ENCODE results near the gene ADAMTSL5.
"Not testable (repeated sequence)": the region's sequence is repeated elsewhere in the genome, so short reads cannot be mapped to it uniquely, and the experiment has no call there.

Gene ADAMTSL5, protein sequence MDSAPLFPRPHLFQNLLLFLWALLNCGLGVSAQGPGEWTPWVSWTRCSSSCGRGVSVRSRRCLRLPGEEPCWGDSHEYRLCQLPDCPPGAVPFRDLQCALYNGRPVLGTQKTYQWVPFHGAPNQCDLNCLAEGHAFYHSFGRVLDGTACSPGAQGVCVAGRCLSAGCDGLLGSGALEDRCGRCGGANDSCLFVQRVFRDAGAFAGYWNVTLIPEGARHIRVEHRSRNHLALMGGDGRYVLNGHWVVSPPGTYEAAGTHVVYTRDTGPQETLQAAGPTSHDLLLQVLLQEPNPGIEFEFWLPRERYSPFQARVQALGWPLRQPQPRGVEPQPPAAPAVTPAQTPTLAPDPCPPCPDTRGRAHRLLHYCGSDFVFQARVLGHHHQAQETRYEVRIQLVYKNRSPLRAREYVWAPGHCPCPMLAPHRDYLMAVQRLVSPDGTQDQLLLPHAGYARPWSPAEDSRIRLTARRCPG

DNA sequence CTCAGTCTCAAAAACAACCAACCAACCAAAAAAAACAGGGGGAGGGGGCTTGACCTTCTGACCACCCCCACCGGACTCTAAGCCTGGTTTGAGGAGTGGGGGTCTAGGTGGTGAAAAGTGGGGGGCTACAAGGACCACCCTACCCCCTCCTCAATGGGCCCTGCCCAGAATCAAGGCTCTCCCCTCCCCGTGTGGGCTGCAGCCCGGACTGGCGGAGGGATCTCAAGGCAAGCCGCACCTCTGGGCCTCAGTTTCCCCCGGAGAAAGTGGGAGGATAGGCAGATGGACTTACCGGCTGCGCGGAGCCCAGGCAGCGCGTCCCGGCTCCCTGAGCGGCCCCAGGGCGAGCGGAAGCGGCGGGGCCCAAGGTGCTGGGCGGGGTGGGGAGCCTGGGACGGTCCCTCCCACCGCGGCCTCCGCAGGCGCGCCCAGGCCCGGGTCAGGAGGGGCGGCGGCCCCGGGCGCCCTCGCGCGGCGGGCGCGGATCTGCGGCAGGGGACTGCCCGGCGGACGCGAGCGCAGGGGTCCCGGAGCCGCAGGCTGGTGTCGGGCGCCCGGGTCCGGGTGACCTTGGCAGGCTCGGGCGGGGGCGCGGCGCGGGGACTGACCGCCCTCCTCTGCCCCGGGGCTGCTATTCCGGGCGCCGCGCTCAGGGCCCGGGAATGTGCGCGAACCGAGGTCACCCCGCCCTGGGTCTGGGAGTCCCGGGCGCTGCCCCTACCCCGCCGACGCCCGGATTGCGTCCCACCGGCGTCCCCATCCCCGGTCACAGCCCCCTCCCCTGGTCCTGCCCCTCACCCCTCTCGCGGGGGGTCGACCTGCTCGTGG, at the start of gene ADAMTSL5:
TSS of gene ADAMTSL5 (minus strand) at position 349 of the 828 bp plus-strand sequence. CDS start 2,076 bp downstream, outside the sequence.
- peak within 1 kb of the TSS; percentile 15 to 46 (median 40) for H3K4me3 ChIP-seq
- peak within 1 kb of the TSS in 9 of 21 experiments; percentile 19 to 80 (median 50) for H3K27ac ChIP-seq

DNA sequence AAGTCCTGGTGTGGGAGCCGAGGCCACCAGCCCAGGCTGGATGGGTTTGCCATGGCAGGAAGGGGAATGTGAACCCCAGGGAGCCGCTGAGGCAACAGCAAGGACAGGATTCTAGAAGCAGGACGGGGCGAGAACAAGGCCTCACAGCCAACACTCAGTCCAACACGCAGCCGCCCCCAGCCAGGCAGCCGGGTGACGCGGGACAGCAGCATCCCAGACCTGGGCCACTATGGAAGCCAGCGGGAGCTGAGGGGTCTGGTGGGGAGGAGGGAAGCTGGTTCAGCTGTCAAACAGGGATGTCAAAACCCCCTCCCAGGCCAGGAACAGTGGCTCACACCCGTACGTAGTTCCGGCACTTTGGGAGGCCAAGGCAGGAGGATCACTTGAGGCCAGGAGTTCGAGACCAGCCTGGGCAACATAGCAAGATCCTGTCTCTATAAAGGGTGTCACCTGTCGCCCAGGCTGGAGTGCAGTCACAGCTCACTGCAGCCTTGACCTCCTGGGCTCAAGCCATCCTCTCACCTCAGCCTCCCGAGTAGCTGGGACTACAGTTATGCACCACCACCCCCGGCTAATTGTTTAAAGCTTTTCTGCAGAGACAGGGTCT, 48.5 kb upstream of the ADAMTSL5 start:
- no peak overlapping the region for H3K27ac ChIP-seq
- no peak overlapping the region for H3K4me3 ChIP-seq

DNA sequence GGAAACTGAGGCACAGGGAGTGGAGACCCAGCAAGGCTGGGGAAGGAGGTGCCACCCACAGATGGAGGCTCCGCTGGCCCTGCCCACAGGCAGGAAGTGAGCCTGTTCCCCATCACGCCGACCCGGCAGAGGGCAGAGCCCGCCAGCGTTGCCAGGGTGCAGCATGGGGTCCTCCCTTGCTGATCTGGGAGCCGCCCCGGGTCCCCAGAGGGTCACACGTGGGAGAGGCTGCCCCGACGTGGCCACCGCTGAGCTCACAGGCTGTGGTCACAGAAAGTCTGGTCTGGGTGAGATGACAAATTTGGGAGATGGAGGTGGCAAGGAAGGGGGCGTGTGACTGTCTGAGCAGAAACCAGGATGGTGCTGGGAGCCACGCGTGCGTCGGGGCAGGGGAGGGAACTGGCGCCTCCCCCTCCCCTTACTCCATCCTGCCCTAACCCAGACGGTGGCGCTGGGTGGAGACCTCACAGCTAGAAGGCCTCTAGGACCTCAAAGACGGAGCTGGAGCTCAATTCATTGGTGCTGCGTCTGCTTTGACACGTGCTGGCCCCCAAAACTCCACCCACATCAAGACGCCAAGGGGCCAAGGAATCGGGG, 47.6 kb upstream of the ADAMTSL5 start:
- H3K4me3 ChIP-seq = no peak overlapping the region
- no peak overlapping the region for H3K27ac ChIP-seq

DNA sequence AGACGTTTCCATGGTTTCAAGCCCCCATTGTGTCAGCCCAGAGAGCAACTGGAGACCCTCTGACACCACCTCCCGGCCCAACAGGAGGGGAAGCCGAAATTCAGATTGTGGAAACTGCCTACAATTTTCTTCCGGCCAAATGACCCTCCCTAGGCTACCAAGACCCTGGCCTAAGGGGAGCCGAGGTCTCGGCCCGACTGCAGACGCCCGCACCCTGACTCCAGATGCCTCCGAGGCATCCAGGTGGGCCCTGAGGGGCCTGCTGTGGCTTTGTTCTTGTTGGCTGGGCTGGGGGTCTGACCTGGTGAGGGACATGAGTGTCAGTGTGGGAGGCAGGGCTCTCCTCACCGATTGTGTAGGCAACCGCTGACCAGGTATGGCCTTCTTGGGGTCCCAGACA, 45.7 kb upstream of the ADAMTSL5 start:
- no peak overlapping the region for H3K4me3 ChIP-seq
- H3K27ac ChIP-seq = no peak overlapping the region

DNA sequence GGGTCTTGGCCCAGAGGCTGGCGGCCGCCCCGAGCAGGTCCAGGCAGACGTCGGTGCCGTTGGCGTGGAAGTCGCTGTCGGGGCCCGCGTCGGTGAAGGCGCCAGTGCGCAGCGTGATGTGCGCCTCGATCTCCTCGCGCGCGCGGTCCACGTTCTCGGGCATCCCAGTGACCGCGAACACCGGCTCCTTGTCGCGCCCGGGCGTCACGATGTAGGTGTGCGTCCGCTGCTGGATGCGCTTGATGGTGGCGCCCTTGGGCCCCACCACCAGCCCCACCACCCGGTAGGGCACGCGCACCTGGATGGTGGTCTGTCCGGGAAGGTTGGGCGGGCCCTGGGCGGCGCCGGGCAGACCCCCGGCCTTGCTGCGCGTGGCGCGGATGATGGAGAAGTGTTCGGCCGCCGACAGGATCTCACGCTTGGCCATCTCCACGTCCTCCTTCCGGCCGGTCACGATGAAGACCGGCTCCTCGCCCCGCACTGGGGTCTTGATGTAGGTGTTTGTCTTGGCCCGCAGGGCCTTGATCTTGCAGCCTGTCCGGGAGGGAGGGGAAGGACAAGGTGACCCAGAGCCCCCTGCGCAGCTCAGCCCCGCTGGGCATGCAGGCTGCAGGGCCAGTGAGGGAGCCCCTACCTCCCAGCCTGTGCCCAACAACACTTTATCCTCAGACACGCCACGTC, 43.7 kb upstream of the ADAMTSL5 start:
- H3K4me3 ChIP-seq = no peak overlapping the region
- H3K27ac ChIP-seq = no peak overlapping the region

DNA sequence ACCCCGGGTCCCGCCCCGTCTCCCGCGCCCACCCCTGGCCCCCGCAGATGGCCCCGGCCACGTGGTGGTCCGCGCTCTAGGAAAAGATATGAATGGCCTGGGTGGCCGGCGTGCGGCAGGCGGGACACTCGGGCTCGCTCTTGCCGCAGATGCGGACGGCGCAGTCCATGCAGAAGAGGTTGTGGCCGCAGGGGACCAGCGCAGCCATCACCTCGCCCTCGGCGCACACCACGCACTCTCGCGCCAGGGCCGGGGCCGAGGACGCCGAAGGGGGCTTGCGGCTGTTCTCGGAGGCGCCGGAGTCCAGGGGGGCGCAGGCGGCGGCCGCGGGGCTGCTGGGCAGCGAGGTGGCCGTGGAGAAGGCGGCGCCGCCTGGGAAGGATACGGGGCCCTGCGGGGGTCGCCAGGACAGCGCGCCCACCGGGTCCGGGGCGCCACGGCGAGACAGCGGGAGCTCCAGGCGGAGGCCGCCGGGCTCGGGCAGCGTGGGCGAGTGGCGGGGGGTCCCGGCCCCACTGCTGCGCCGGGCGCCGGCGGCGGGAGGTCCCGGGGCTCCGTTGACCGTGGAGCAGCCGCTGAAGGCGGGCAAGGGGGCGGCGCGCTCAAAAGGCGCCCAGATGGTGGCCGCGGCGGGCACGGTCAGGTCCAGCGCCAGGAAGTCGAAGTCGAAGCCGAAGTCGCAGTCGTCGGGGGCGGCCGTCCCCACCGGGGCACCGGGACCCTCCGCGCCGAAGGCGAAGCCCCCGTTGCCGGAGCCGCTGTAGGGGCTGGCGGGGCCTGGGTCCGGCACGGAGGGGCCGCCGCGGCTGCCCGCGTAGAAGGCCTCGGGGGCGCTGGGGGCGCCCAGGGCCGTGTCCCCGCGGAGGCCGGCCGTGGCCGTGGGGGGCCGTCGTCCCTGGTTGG, 42.9 kb upstream of the ADAMTSL5 start:
- Histone ChIP-seq H3K27ac (no peak overlapping the region), H3K4me3 (no peak overlapping the region)

DNA sequence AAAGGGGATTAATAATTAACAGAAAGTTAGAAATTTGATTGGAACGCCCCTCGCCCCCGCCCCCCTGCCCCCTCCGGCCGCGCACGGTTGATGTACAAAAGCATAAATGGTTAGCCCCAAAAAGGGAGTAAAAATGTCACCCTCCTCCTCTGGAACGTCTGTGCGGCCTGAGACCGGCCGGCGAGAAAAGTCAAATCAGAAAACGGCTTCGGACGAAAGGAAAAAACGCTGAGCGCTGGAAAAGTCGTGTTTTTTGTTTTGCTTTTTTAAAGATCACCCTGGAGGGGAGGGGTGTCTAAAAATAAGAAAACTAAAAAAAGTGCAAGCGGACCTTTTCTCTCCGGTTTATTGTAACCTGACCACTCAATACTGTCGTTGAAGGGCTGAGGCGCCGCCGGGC, 42.1 kb upstream of the ADAMTSL5 start:
- Histone ChIP-seq H3K4me3 (no peak overlapping the region), H3K27ac (no peak overlapping the region)

DNA sequence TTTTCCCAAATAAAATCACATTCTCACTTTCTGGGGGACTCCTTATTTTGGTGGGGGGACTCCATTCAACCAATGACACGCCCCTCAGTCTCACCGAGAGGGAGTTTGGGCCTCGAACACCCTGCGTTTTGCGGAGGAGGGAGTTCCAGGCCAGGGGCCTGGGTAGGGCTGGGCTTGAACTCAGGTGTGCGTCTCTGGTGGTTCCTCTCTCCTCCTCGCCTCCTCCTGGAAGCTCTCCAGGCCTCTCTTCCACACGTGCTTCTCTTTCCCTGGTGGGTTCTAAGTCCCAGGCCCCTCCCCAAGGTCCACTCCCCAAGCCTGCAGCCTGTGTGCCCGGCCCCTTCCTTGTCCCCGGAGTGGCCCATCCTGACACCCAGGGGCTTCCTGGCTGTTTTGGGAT, 40.6 kb upstream of the ADAMTSL5 start:
- Histone ChIP-seq H3K27ac (no peak overlapping the region), H3K4me3 (no peak overlapping the region)

DNA sequence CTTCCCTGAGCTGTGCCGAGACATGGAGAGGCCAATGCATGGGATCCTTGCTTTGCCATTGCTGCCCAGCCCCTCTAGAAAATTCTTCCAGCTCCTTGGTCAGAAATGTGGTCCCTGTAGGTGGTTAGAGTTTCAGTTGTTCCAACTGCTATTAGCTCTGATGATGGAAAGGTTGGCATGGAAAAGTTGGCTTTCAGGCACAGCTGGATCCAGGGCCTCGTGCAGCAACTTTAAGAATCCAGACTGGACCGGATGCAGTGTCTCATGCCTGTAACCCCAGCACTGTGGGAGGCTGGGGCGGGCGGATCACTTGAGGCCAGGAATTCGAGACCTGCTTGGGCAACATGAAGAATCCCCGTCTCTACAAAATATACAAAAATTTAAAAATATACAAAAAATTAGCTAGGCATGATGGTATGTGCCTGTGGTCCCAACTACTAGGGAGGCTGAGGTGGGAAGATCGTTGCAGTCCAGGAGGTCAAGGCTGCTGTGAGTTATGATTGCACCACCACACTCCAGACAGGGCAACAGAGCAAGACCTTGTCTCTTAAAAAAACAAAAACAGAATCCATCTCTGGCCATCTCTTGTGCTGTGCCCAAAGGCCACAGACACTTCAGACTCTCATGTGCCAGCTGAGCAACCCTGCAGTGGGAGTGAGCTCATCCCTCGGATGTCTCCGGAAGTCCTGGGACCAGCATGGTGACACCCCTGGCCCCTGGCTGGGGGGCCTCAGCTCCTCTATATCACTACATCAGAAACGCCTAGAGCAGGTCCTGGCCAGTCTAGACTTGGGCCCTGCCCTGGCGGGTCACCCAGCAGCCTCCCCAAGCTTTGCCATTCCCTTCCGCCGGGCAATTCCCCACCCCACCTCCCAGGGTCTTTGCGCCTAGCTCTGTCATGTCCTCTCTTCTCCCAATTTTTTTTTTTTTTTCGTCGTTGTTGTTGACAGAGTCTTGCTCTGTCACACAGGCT, 38.5 kb upstream of the ADAMTSL5 start:
- H3K4me3 ChIP-seq = no peak overlapping the region
- H3K27ac ChIP-seq = no peak overlapping the region

DNA sequence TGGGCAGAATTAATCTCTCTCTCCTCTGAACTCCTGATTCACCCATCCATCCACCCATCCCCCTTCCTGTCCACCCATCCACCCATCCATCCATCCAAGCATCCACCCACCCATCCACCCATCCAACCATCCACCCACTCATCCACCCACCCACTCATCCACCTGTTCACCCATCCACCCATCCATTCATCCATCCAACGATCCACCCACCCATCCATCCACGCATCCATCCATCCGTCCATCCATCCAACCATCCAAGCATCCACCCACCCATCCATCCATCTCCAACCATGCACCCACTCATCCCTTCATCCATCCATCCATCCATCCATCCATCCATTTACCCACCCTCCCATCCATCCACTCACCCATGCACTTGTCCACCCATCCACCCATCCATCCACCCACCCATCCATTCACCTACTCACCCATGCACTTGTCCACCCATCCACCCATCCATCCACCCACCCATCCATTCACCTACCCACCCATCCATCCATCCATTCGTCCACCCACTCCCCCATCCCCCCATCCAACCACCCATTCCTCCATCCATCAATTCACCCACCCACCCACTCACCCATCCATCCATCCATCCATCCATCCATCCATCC, 36.6 kb upstream of the ADAMTSL5 start:
- Histone ChIP-seq H3K4me3 (no peak overlapping the region), H3K27ac (no peak overlapping the region)

DNA sequence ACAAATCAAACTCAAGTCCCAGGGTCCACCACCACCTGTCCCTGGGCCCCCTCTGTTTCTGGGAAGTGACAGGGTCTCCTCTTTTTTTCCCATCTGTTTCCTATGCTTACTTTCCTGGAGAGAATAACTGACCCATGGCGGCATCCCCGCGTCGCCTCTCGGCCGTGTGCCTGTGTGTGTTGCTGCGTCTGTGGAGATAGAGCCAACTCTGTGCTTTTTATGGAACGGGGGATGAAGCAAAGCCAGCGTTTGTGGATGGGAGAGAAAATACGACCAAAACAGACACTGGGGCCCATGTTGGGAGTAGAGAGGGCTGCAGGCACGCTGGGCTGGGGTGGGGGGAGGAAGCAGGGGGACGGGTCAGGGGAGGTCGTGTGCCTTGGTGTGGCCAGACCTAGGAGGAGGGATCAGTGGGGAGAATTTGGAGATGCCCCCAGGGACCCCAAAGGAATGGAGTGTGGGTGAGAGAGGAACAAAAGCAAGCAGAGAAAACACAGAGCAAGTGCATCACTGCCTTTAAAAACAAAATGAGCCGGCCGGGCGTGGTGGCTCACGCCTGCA, 27.6 kb upstream of the ADAMTSL5 start:
- Histone ChIP-seq H3K27ac (no peak overlapping the region), H3K4me3 (no peak overlapping the region)

DNA sequence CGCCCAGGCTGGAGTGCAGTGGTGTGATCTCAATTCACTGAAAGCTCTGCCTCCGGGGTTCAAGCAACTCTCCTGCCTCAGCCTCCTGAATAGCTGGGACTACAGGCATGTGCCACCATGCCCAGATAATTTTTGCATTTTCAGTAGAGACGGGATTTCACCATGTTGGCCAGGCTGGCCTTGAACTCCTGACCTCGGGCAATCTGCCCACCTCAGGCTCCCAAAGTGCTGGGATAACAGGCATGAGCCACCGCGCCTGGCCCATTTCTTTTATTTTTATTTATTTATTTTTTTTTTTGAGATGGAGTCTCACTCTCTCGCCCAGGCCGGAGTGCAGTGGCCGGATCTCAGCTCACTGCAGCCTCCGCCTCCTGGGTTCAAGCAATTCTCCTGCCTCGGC, 26.9 kb upstream of the ADAMTSL5 start:
- not testable (repeated sequence) for H3K27ac ChIP-seq, H3K4me3 ChIP-seq

DNA sequence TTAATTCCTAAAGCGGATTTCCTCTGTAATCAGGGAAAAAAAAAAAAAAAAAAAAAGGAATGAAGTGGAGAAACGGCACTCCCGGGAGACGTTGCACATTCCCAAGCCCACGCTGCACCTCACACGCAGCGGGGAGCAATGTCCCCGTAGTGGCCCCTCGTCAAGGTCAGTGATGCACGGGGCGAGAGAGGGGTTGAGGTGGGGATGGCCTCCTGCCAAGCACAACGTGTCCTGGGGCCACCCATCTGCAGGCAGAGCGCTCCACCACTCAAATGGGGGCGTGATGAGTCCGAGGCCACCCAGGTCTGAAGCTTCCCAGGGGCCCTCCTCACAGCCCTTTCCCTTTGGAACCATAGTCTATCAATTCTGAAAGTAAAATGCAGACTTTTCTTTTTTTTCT, 26.2 kb upstream of the ADAMTSL5 start:
- no peak overlapping the region for H3K27ac ChIP-seq
- no peak overlapping the region for H3K4me3 ChIP-seq

DNA sequence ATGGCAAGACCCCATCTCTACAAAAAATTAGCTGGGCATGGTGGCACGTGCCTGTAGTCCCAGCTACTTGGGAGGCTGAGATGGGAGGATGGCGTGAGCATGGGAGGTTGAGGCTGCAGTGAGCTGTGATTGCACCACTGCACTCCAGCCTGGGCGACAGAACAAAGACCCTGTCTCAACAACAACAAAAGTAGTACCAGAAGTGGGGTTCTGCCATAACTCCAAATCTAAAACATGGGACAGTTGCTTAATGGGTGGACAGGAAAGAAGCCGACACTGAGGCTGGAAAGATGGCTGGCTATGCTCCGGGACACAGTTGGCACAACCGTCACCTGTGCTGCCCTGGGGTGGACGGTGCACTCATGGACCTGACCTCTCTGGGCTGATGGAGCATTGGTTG, 22.9 kb upstream of the ADAMTSL5 start:
- H3K4me3 ChIP-seq, H3K27ac ChIP-seq: not testable (repeated sequence)

DNA sequence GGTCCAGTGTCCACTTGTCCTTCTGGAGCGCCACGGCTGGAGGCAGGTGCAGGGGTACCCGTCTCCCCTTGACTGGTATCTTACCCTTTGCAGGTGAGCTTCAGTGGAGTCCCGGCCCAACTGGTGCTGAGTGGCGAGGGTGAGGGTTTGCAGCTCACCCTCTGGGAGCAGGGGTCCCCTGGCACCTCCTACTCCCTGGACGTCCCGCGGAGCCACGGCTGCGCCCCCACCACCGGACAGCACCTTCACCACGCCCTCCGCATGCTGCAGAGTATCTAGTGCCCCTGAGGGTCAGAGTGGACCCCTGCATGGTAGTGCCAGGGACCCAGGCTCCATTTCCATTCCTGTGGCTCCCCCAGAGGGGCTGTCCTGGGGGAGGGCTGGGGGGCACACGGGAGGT, 22.2 kb upstream of the ADAMTSL5 start:
- Histone ChIP-seq H3K27ac (no peak overlapping the region), H3K4me3 (no peak overlapping the region)

DNA sequence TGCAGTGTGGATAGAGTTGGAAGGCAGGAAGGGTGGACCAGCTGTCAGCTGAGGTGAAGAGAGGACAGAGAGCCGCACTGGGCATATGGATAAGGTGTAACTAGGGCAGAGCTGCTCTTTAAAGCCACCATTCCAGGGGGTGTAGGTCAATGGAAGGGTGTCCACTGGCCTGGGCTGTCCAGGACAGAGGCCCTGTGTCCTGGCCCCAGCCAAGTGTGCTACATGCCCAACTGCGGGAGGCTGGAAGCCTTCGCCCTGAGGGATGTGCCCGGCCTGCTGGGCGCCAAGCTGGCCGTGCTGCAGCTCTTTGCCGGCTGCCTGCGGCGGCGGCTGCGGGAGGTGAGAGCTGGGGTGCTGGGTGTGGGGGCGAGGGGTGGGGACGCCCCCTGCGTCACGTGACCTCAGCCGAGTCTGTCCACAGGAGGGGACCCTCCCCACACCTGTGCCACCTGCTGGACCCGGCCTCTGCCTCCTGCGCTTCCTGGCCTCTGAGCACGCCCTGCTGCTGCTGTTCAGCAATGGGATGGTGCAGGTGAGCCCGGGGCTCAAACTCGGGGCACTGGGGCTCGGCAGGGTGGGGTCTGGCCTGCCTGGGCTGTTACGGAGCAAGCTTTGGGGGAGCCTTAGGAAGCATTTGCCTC, 20.8 kb upstream of the ADAMTSL5 start:
- Histone ChIP-seq H3K4me3 (no peak overlapping the region), H3K27ac (no peak overlapping the region)

Data from skin epidermis (tissue), 12 donors.